Hepatocyte (in vitro differentiated cells): ENCODE data around the gene KIF23. TPM values are rescaled to one million over a fixed set of nuclear protein-coding genes. Genes with fewer than 3 reads are reported as not detected.

Source experiments
- DNase-seq: peaks from one replicate; pipeline ENCODE4 v3.0.0-alpha.2; 2016; ENCODE audit warnings: low spot score
- H2AFZ ChIP-seq: fragments of 200-600 bp; sonication (generic); 2 replicates; pipeline ENCODE4 v1.6.0; 2016; ENCODE audit warnings: antibody characterized with exemption, mild to moderate bottlenecking
- H3K27ac ChIP-seq: fragments of 200-600 bp; sonication (generic); 2 replicates; pipeline ENCODE4 v1.5.1; 2016; ENCODE audit warnings: mild to moderate bottlenecking
- H3K27me3 ChIP-seq: fragments of 200-600 bp; sonication (generic); 2 replicates; pipeline ENCODE4 v1.6.1; 2016
- H3K36me3 ChIP-seq: fragments of 200-600 bp; sonication (generic); replicated peaks from 2 replicates; pipeline ENCODE4 v1.5.1; 2016; ENCODE audit warnings: low read depth; ENCODE audit not compliant: insufficient read depth
- H3K4me1 ChIP-seq: fragments of 200-600 bp; sonication (generic); 2 replicates; pipeline ENCODE4 v1.5.1; 2016; ENCODE audit warnings: mild to moderate bottlenecking, moderate library complexity; ENCODE audit not compliant: insufficient read depth
- H3K4me2 ChIP-seq: fragments of 200-600 bp; sonication (generic); 2 replicates; pipeline ENCODE4 v1.6.0; 2016
- H3K4me3 ChIP-seq: fragments of 200-600 bp; sonication (generic); 2 replicates; pipeline ENCODE4 v1.5.1; 2016; ENCODE audit warnings: mild to moderate bottlenecking
- H3K79me2 ChIP-seq: fragments of 200-600 bp; sonication (generic); 2 replicates; pipeline ENCODE4 v1.6.0; 2017; ENCODE audit warnings: mild to moderate bottlenecking
- H3K9me2 ChIP-seq: fragments of 200-600 bp; sonication (generic); replicated peaks from 2 replicates; pipeline ENCODE4 v1.6.0; 2017; ENCODE audit warnings: mild to moderate bottlenecking; ENCODE audit not compliant: insufficient read depth
- H3K9me3 ChIP-seq: fragments of 200-600 bp; sonication (generic); 2 replicates; pipeline ENCODE4 v1.5.1; 2016; ENCODE audit warnings: low read depth, mild to moderate bottlenecking
- H4K20me1 ChIP-seq: fragments of 200-600 bp; sonication (generic); 2 replicates; pipeline ENCODE4 v1.6.0; 2016; ENCODE audit warnings: mild to moderate bottlenecking; ENCODE audit not compliant: insufficient read depth, poor library complexity, severe bottlenecking
- CTCF ChIP-seq: fragments of 200-600 bp; sonication (generic); IDR thresholded peaks from 2 replicates; pipeline ENCODE4 v1.5.1; 2016; ENCODE audit warnings: antibody characterized with exemption, mild to moderate bottlenecking; ENCODE audit not compliant: poor library complexity
- EZH2 ChIP-seq: fragments of 200-600 bp; sonication (generic); IDR thresholded peaks from 2 replicates; pipeline ENCODE4 v1.6.1; 2016; ENCODE audit warnings: antibody characterized with exemption, mild to moderate bottlenecking, borderline replicate concordance
- EZH2phosphoT487 ChIP-seq: fragments of 200-600 bp; sonication (generic); IDR thresholded peaks from one replicate; pipeline ENCODE4 v1.6.1; 2018; ENCODE audit warnings: antibody characterized with exemption, mild to moderate bottlenecking, low read depth, moderate library complexity; ENCODE audit not compliant: unreplicated experiment, severe bottlenecking
- WGBS: methylation state at CpG from one replicate; pipeline ENCODE4 v1.1.6; 2016; ENCODE audit warnings: low lambda C conversion rate; ENCODE audit errors: missing lambda C conversion rate; 5-methylcytosine and 5-hydroxymethylcytosine counted together
- polyA plus RNA-seq: library from polyadenylated mRNA; unstranded; fragments of >200 nt; fragmentation: Nextera tagmentation; extraction: Ambion mirVana; gene quantifications from 2 replicates; pipeline ENCODE4 v1.2.1, GENCODE V29; 2016
- total RNA-seq: library from RNA; depleted of rRNA; stranded (reverse); fragments of >200 nt; gene quantifications from 2 replicates; pipeline ENCODE4 v1.2.3, GENCODE V29; 2014

The KIF23 gene
- total and polyA plus RNA-seq, 2 experiments from 2014 or later: 12.0 to 14.1 TPM

DNA sequence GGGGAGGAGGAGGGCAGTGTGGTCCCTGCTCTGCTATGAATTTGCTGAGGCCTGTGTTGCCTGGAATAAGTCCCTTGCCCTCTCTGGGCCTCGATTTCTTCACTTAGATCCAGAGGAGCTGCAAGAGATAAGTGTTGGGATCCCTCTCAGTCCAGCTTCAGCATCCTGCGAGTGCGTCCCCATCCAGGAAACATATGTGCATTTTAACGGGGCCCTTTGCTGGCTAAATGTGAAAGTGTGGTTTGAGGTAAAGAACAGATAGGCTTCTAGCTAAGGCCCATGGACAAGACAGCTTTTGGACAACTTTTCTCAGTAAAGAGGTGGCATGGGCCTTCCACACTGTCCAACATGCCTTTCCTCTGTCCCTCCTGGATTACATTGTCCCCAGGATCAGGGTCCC, 64.9 kb downstream of the KIF23 start:
- Histone ChIP-seq H3K36me3 (no peaks in the 10 kb centered on the region), H3K79me2 (no peaks in the 10 kb centered on the region), H3K27ac (no peak overlapping the region), H2AFZ (no peak overlapping the region), H3K4me3 (no peak overlapping the region), H3K9me2 (no peaks in the 10 kb centered on the region), H4K20me1 (no peaks in the 10 kb centered on the region), H3K27me3 (no peaks in the 10 kb centered on the region), H3K4me1 (peaks cover 3% of the 10 kb centered on the region), H3K9me3 (no peaks in the 10 kb centered on the region), H3K4me2 (no peak overlapping the region)
- no peak for DNase-seq
- 79% methylated on average over 4 of the region's 4 CpGs for WGBS
- TF ChIP-seq CTCF (no peak), EZH2phosphoT487 (no peak), EZH2 (no peak)

DNA sequence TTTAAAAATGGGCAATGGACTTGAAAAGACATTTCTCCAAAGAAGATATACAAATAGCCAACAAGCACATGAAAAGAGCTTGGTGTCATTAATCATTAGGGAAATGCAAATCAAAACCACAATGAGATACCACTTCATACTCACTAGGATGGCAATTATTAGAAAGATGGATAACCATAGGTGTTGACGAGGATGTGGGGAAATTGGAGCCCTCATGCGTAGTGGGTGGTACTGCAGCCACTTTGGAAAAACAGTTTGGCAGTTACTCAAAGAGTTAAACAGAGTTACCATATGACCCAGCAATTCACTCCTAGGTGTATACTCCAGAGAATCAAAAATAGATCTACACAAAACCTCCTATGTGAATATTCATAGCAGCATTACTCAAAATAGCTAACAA, 65.8 kb downstream of the KIF23 start:
- H3K79me2 ChIP-seq: no peaks in the 10 kb centered on the region
- H2AFZ ChIP-seq: no peak overlapping the region
- no peaks in the 10 kb centered on the region for H3K36me3 ChIP-seq
- no peaks in the 10 kb centered on the region for H4K20me1 ChIP-seq
- no peak for DNase-seq
- H3K4me3 ChIP-seq: no peak overlapping the region
- H3K9me2 ChIP-seq: no peaks in the 10 kb centered on the region
- H3K9me3 ChIP-seq: no peaks in the 10 kb centered on the region
- H3K27me3 ChIP-seq: no peaks in the 10 kb centered on the region
- no peak overlapping the region for H3K27ac ChIP-seq
- H3K4me1 ChIP-seq: peaks cover 3% of the 10 kb centered on the region
- H3K4me2 ChIP-seq: no peak overlapping the region
- WGBS: 98% methylated on average over 2 of the region's 2 CpGs
- TF ChIP-seq EZH2: no peak
- no peak for TF ChIP-seq CTCF
- no peak for TF ChIP-seq EZH2phosphoT487

DNA sequence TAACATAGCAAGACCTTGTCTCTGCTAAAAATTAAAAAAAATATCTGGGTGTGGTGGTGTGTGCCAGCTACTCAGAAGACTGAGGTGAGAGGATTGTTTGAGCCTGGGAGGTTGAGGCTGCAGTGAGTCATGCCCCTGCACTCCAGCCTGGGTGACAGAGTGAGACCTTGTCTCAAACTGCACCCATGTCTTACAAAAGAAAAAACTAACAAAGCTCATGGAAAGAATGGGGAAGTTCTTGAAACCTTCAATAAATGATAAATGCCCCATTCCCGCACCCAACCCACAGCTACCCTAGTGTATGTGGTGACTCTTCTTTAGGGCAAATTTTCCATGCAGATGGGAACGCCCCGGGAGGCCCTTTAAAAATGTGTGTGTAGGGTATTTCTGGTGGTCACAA, 66.8 kb downstream of the KIF23 start:
- TF ChIP-seq CTCF: no peak
- no peak for TF ChIP-seq EZH2
- no peak for TF ChIP-seq EZH2phosphoT487
- H3K4me1 ChIP-seq: peaks cover 3% of the 10 kb centered on the region
- H3K36me3 ChIP-seq: no peaks in the 10 kb centered on the region
- H3K9me2 ChIP-seq: no peaks in the 10 kb centered on the region
- H3K4me2 ChIP-seq: no peak overlapping the region
- 76% methylated on average over 3 of the region's 3 CpGs for WGBS
- DNase-seq: no peak
- no peaks in the 10 kb centered on the region for H3K27me3 ChIP-seq
- no peaks in the 10 kb centered on the region for H4K20me1 ChIP-seq
- no peak overlapping the region for H3K27ac ChIP-seq
- no peaks in the 10 kb centered on the region for H3K9me3 ChIP-seq
- no peak overlapping the region for H3K4me3 ChIP-seq
- H3K79me2 ChIP-seq: no peaks in the 10 kb centered on the region
- no peak overlapping the region for H2AFZ ChIP-seq

DNA sequence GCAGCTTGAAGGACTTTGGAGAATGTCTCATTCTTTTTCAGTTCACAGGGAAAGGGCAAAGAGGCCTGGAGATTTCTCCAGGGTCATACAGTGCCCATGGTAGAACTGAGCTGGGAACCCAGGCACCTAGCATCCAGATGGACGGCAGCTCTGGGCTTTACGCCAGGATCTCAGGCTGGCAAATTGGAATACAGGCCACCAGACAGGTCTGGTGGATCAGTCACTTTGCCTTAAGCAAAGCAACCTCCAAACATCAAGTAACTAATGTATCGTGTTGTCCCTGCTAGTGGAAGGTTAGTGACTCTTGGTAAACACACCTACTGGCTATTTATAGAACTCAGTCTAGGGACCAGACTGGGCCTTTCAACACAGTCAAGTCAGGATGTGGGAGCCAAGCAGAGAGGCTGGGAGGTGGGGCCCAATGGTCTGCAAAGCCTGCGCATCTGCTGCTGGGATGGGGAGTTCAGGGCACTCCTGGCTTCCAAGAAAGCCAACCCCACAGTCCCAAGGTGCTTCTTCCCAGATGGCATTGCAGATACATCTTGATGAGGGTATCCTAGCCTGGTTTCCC, 68.6 kb downstream of the KIF23 start:
- no peaks in the 10 kb centered on the region for H3K79me2 ChIP-seq
- H3K4me3 ChIP-seq: no peak overlapping the region
- no peaks in the 10 kb centered on the region for H3K9me3 ChIP-seq
- no peak overlapping the region for H3K27ac ChIP-seq
- 76% methylated on average over 4 of the region's 4 CpGs for WGBS
- no peak for TF ChIP-seq CTCF
- no peak for TF ChIP-seq EZH2
- TF ChIP-seq EZH2phosphoT487: no peak
- no peaks in the 10 kb centered on the region for H4K20me1 ChIP-seq
- H3K27me3 ChIP-seq: no peaks in the 10 kb centered on the region
- H3K4me2 ChIP-seq: no peak overlapping the region
- H3K9me2 ChIP-seq: no peaks in the 10 kb centered on the region
- H2AFZ ChIP-seq: no peak overlapping the region
- DNase-seq: no peak
- no peaks in the 10 kb centered on the region for H3K36me3 ChIP-seq
- peaks cover 3% of the 10 kb centered on the region for H3K4me1 ChIP-seq
